A673 (cell line): ENCODE results near the gene HNRNPUL2.

Experiments used
- CTCF ChIP-seq: fragments of 300-800, 200-600 bp; sonication (generic); conservative IDR thresholded peaks from 2 replicates; pipeline ENCODE4 v1.5.1; 2017; ENCODE audit warnings: low read depth, mild to moderate bottlenecking, antibody characterized with exemption, low read length, moderate library complexity, mixed read lengths
- EZH2 ChIP-seq: fragments of 200-600 bp; sonication (generic); IDR thresholded peaks from 2 replicates; pipeline ENCODE4 v1.6.1; 2017; ENCODE audit warnings: borderline replicate concordance, low read depth, mild to moderate bottlenecking, mixed read lengths, antibody characterized with exemption, low read length; ENCODE audit not compliant: poor library complexity, severe bottlenecking

GRCh38 chr11:62677156-62677555 lies 50.1 kb downstream of the HNRNPUL2 start:
- TF ChIP-seq CTCF (no peak), EZH2 (no peak)
